Endothelial cell of umbilical vein (primary cell): ENCODE data around the gene CAPN8. TPM values are rescaled to one million over a fixed set of nuclear protein-coding genes. Genes with fewer than 3 reads are reported as not detected.

ENCODE experiments used
- BruUV-seq: library from RNA; stranded (reverse); fragments of 400-500 nt; replicated peaks from 2 replicates; lab custom pipeline; 2021; lab: Mats Ljungman, UMichigan
- CTCF ChIA-PET: fragments of 300-600, 350-600 bp; sonication (Branson Sonifier 250); formaldehyde crosslinking; loops from one replicate; lab custom pipeline; 2021; ENCODE audit warnings: antibody characterized with exemption, inconsistent platforms; lab: Charles Lee
- POLR2A ChIA-PET: fragments of 300-600, 350-600 bp; sonication (Branson Sonifier 250); formaldehyde crosslinking; loops from one replicate; lab custom pipeline; 2021; ENCODE audit warnings: antibody characterized with exemption, inconsistent platforms; lab: Charles Lee
- DNase-seq: peaks from one replicate; pipeline ENCODE4 v3.0.0-alpha.2; 2011; ENCODE audit warnings: low read depth, low spot score
- FAIRE-seq: peaks from 2 replicates; lab custom pipeline; 2011; peaks lifted over from hg19 to GRCh38; lab: Jason Lieb, UNC
- H2AFZ ChIP-seq: 2 replicates; pipeline ENCODE4 v1.6.0; 2012; ENCODE audit warnings: low read depth, low read length, control low read depth, inconsistent platforms
- H3K27ac ChIP-seq: 2 replicates; pipeline ENCODE4 v1.5.1; 2011; ENCODE audit warnings: low read depth, mild to moderate bottlenecking, control low read depth, low read length, moderate library complexity; ENCODE audit not compliant: insufficient read depth
- H3K27me3 ChIP-seq, 2 experiments: 2 replicates each; pipeline versions ENCODE4 v1.6.0 to v1.6.1; 2011; ENCODE audit warnings: low read length in 2 of 2, mixed read lengths in 1 of 2; ENCODE audit not compliant: control insufficient read depth in 2 of 2, insufficient read depth in 2 of 2
- H3K36me3 ChIP-seq, 2 experiments: 2 replicates in 1 of 2; 3 replicates in 1 of 2; pipeline ENCODE4 v1.5.1; 2011; ENCODE audit warnings: low read length in 2 of 2, mild to moderate bottlenecking in 1 of 2, moderate library complexity in 1 of 2; ENCODE audit not compliant: control insufficient read depth in 2 of 2, insufficient read depth in 2 of 2; ENCODE audit errors: extremely low read depth in 1 of 2
- H3K4me1 ChIP-seq: 3 replicates; pipeline ENCODE4 v1.5.1; 2011; ENCODE audit warnings: mild to moderate bottlenecking, low read length; ENCODE audit not compliant: control insufficient read depth, insufficient read depth; ENCODE audit errors: extremely low read depth
- H3K4me2 ChIP-seq: 2 replicates; pipeline ENCODE4 v1.6.1; 2011; ENCODE audit warnings: low read length, control low read depth, mixed read lengths; ENCODE audit not compliant: insufficient read depth
- H3K4me3 ChIP-seq, 3 experiments: fragments of 200-600 bp in 1 of 3; sonication (generic), shearing (Covaris generic) in 1 of 3; replicated peaks in 1 of 3; 2 replicates each; pipeline ENCODE4 v1.5.1; 2011 to 2016; ENCODE audit warnings: control low read depth in 3 of 3, low read length in 3 of 3, mild to moderate bottlenecking in 2 of 3, inconsistent platforms in 1 of 3, low read depth in 1 of 3, moderate library complexity in 1 of 3; ENCODE audit not compliant: insufficient read depth in 1 of 3
- H3K79me2 ChIP-seq: 2 replicates; pipeline ENCODE4 v1.6.0; 2012; ENCODE audit warnings: low read length, inconsistent platforms; ENCODE audit not compliant: control insufficient read depth, insufficient read depth
- H3K9ac ChIP-seq: replicated peaks from 2 replicates; pipeline ENCODE3; 2011; ENCODE audit warnings: low read length, control low read depth; ENCODE audit not compliant: insufficient read depth; ENCODE audit errors: extremely low read depth
- H3K9me1 ChIP-seq: replicated peaks from 3 replicates; pipeline ENCODE4 v1.6.0; 2011; ENCODE audit warnings: mild to moderate bottlenecking, low read length; ENCODE audit not compliant: control insufficient read depth, insufficient read depth; ENCODE audit errors: extremely low read depth
- H3K9me3 ChIP-seq: replicated peaks from 2 replicates; pipeline ENCODE4 v1.5.1; 2012; ENCODE audit warnings: low read length, inconsistent platforms; ENCODE audit not compliant: control insufficient read depth, insufficient read depth
- H4K20me1 ChIP-seq: replicated peaks from 2 replicates; pipeline ENCODE3; 2011; ENCODE audit warnings: mild to moderate bottlenecking, low read length; ENCODE audit not compliant: control insufficient read depth, insufficient read depth; ENCODE audit errors: extremely low read depth
- CTCF ChIP-seq, 2 donors: IDR thresholded peaks; 1 replicate in 1 of 2; 2 replicates in 1 of 2; pipeline ENCODE4 v1.5.1; 2011; ENCODE audit warnings: low read length in 2 of 2, mild to moderate bottlenecking in 2 of 2, moderate library complexity in 2 of 2, control low read depth in 1 of 2, inconsistent platforms in 1 of 2, low read depth in 1 of 2; ENCODE audit not compliant: insufficient read depth in 1 of 2; ENCODE audit errors: extremely low read depth in 1 of 2
- EZH2 ChIP-seq: IDR thresholded peaks from 2 replicates; pipeline ENCODE4 v1.6.1; 2012; ENCODE audit warnings: borderline replicate concordance, low read depth, mild to moderate bottlenecking, moderate library complexity, low read length, inconsistent platforms; ENCODE audit not compliant: severe bottlenecking
- FOS ChIP-seq: IDR thresholded peaks from 2 replicates; pipeline ENCODE4 v1.6.1; 2011; ENCODE audit warnings: mild to moderate bottlenecking, low read length, moderate library complexity, borderline replicate concordance; ENCODE audit not compliant: insufficient read depth
- GATA2 ChIP-seq: IDR thresholded peaks from 2 replicates; pipeline ENCODE4 v1.7.0; 2011; ENCODE audit warnings: low read depth, mild to moderate bottlenecking, moderate library complexity, mixed read lengths, low read length; ENCODE audit not compliant: insufficient read length, insufficient read depth
- JUN ChIP-seq: IDR thresholded peaks from 2 replicates; pipeline ENCODE4 v1.6.1; 2011; ENCODE audit warnings: borderline replicate concordance, low read depth; ENCODE audit not compliant: insufficient read length, insufficient read depth
- MAX ChIP-seq: IDR thresholded peaks from 2 replicates; pipeline ENCODE4 v1.6.1; 2011; ENCODE audit not compliant: insufficient read depth, insufficient read length
- MYC ChIP-seq: IDR thresholded peaks from one replicate; pipeline ENCODE4 v1.6.1; 2011; ENCODE audit warnings: mild to moderate bottlenecking, low read depth, low read length
- POLR2A ChIP-seq: IDR thresholded peaks from 2 replicates; pipeline ENCODE4 v1.6.1; 2012; ENCODE audit warnings: low read depth, mild to moderate bottlenecking, control low read depth, low read length
- POLR2AphosphoS5 ChIP-seq: IDR thresholded peaks from 2 replicates; pipeline ENCODE4 v1.6.1; 2012; ENCODE audit warnings: low read depth, mild to moderate bottlenecking, control low read depth, low read length, moderate library complexity; ENCODE audit not compliant: insufficient read depth
- dilution Hi-C: fragments of 300-500 bp; cut with MboI; formaldehyde crosslinking; loops from one replicate; pipeline ENCODE4 v1.15.0; 2019; ENCODE audit warnings: low sequenced_read_pairs; ENCODE audit not compliant: extremely low pct_ligation_motif_present
- intact Hi-C: fragments of 100-400 bp; cut with micrococcal nuclease; formaldehyde crosslinking; loops from one replicate; pipeline ENCODE4 v1.10.0; 2022
- polyA plus RNA-seq, 4 experiments: library from polyadenylated mRNA; depleted of rRNA in 3 of 4; stranded (reverse) in 3 of 4; unstranded in 1 of 4; fragments of >200 nt; gene quantifications; 2 replicates each; pipeline versions ENCODE4 v1.2.1 to v1.2.3, GENCODE V29; 2011 to 2012; ENCODE audit warnings: missing spikeins in 1 of 4
- total RNA-seq: library from RNA; stranded (reverse); gene quantifications from 2 replicates; pipeline ENCODE4 v1.2.3, GENCODE V29; 2021

CAPN8 gene
- total and polyA plus RNA-seq, 2 donors (not counting 3 experiments of a cell fraction or from before 2014, with no cell fraction given): not detected

DNA sequence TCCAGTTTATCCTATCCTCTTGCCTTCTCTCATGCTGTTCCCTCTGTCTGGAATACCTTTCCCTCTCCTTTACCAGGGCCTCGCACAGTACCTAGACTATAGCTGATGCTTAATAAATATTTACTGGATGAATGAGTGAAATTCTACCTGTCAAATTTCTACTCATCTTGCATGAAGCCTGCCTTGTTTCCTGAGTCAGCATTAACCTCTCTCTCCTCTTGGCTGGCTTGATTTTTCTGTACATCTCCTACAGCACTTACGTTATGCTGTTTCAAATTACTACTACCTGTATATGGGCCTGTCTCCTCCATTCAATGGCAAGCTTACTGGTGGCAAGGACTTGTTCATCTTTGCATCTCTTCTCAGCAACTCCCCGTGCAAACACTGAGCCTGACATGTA is 130.8 kb downstream of the CAPN8 start:
- no peak for TF ChIP-seq GATA2
- TF ChIP-seq POLR2A: no peak
- TF ChIP-seq FOS: no peak
- no peak for TF ChIP-seq EZH2
- TF ChIP-seq CTCF (IDR thresholded peaks at IDR 0.05; ENCODE audit: extremely low read depth in 1 of 2, insufficient read depth in 1 of 2, low read depth in 1 of 2, low read length in 2 of 2): no peak
- TF ChIP-seq JUN: no peak
- no peak for TF ChIP-seq POLR2AphosphoS5
- no peak for TF ChIP-seq MAX
- TF ChIP-seq MYC: no peak
- Histone ChIP-seq H3K79me2 (no peaks in the 10 kb centered on the region), H3K4me3 (no peak overlapping the region), H3K27ac (no peak overlapping the region), H3K4me2 (no peak overlapping the region), H3K9ac (no peak overlapping the region), H3K9me3 (no peaks in the 10 kb centered on the region), H3K27me3 (no peaks in the 10 kb centered on the region), H3K36me3 (no peaks in the 10 kb centered on the region), H4K20me1 (no peaks in the 10 kb centered on the region), H3K4me1 (no peaks in the 10 kb centered on the region), H3K9me1 (no peaks in the 10 kb centered on the region), H2AFZ (no peak overlapping the region)
- FAIRE-seq: no peak
- dilution Hi-C loops: no loop called here
- intact Hi-C loops: no loop called here
- BruUV-seq: no TSS peak
- ChIA-PET CTCF (interaction anchor here (1.0 kb wide), 1 partner anchor 22 kb away, joined by 3 read pairs; no protein-coding TSS in a partner anchor), POLR2A (no interaction called here)
- DNase-seq: no peak
